Hepatocyte (in vitro differentiated cells): ENCODE data around the gene MLXIP.

Experiments
- EZH2 ChIP-seq: fragments of 200-600 bp; sonication (generic); IDR thresholded peaks from 2 replicates; pipeline ENCODE4 v1.6.1; 2016; ENCODE audit warnings: antibody characterized with exemption, mild to moderate bottlenecking, borderline replicate concordance
- TF ChIP-seq, protein P1 (sequence below): fragments of 200-600 bp; sonication (generic); IDR thresholded peaks from 2 replicates; pipeline ENCODE4 v1.5.1; 2016; ENCODE audit warnings: antibody characterized with exemption, mild to moderate bottlenecking; ENCODE audit not compliant: poor library complexity

DNA sequence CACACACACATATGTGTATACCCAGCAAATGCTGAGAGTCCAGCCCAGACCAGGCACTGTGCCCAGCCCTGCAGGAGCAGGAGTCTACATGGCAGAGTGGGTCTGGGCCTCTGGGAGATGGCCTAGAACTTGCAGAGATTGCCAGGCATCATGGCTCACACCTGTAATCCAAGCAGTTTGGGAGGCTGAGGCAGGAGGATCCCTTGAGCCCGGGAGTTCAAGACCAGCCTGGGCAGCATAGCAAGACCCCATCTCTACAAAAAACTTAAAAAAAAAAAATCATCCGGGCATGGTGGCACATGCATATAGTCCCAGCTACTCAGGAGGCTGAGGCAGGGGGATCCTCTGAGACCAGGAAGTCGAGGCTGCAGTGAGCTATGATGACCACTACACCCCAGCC lies 20.8 kb upstream of the MLXIP start:
- TF ChIP-seq, protein P1, sequence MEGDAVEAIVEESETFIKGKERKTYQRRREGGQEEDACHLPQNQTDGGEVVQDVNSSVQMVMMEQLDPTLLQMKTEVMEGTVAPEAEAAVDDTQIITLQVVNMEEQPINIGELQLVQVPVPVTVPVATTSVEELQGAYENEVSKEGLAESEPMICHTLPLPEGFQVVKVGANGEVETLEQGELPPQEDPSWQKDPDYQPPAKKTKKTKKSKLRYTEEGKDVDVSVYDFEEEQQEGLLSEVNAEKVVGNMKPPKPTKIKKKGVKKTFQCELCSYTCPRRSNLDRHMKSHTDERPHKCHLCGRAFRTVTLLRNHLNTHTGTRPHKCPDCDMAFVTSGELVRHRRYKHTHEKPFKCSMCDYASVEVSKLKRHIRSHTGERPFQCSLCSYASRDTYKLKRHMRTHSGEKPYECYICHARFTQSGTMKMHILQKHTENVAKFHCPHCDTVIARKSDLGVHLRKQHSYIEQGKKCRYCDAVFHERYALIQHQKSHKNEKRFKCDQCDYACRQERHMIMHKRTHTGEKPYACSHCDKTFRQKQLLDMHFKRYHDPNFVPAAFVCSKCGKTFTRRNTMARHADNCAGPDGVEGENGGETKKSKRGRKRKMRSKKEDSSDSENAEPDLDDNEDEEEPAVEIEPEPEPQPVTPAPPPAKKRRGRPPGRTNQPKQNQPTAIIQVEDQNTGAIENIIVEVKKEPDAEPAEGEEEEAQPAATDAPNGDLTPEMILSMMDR, result no peak
- TF ChIP-seq EZH2, result no peak
